Neural progenitor cell (in vitro differentiated cells): ENCODE results near the gene ADARB2.

Source experiments
- EZH2 ChIP-seq: fragments of 200-600 bp; sonication (generic); IDR thresholded peaks from 2 replicates; pipeline ENCODE4 v1.6.1; 2017; ENCODE audit warnings: antibody characterized with exemption, mild to moderate bottlenecking, moderate library complexity
- EZH2phosphoT487 ChIP-seq: fragments of 200-600 bp; sonication (generic); IDR thresholded peaks from 2 replicates; pipeline ENCODE4 v1.6.1; 2017; ENCODE audit warnings: antibody characterized with exemption
- TF ChIP-seq, protein P1 (sequence below): fragments of 200-600 bp; sonication (generic); IDR thresholded peaks from 2 replicates; pipeline ENCODE4 v1.5.1; 2017; ENCODE audit warnings: antibody characterized with exemption, mild to moderate bottlenecking

DNA sequence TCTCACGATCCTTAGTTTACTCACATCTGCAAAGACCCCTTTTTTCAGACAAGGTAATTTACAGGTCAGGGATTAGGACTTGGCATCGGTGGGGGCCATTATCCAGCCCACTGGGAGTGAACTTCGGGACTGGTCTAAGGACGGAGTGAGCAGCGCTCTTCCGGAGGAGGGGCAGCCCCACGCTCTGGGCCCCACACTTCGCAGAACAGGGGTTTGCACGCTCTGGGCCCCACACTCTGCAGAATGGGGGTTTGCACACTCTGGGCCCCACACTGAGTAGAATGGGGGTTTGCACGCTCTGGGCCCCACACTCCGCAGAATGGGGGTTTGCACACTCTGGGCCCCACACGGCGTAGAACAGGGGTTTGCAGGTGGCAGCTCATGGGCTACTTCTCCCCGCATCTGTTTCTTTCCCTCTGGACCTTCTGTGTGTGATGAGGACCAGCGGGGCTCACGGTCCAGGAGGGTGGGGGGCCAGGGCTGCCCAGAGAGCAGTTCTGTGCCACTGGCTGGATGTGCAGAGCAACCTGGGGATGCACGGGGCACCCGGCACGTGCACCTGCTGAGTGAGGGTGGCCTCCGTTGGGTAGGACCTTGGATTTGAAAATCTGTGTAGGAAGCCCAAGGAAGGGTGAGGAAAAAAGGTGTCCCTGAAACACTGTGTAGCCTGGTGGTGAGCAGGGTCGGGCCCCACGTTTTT is 546.4 kb downstream of the ADARB2 start:
- TF ChIP-seq, protein P1, sequence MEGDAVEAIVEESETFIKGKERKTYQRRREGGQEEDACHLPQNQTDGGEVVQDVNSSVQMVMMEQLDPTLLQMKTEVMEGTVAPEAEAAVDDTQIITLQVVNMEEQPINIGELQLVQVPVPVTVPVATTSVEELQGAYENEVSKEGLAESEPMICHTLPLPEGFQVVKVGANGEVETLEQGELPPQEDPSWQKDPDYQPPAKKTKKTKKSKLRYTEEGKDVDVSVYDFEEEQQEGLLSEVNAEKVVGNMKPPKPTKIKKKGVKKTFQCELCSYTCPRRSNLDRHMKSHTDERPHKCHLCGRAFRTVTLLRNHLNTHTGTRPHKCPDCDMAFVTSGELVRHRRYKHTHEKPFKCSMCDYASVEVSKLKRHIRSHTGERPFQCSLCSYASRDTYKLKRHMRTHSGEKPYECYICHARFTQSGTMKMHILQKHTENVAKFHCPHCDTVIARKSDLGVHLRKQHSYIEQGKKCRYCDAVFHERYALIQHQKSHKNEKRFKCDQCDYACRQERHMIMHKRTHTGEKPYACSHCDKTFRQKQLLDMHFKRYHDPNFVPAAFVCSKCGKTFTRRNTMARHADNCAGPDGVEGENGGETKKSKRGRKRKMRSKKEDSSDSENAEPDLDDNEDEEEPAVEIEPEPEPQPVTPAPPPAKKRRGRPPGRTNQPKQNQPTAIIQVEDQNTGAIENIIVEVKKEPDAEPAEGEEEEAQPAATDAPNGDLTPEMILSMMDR = no peak
- TF ChIP-seq EZH2phosphoT487 (no peak), EZH2 (no peak)
